Lower leg skin (tissue), 4 donors: ENCODE measurements around the gene DENND5A. TPM values are rescaled to one million over a fixed set of nuclear protein-coding genes. Genes with fewer than 3 reads are reported as not detected.

Experiments used
- DNase-seq, 2 donors: peaks; one replicate each; pipeline ENCODE4 v3.0.0-alpha.2; 2019; ENCODE audit warnings: low spot score in 2 of 2
- H3K4me3 ChIP-seq: fragments of 200-600 bp; sonication (generic); 2 replicates; pipeline ENCODE4 v1.5.1; 2017; ENCODE audit warnings: mild to moderate bottlenecking, low read depth; ENCODE audit not compliant: poor library complexity, severe bottlenecking
- POLR2A ChIP-seq, 2 donors: fragments of 450-650 bp; IDR thresholded peaks; one replicate each; pipeline ENCODE4 v1.6.1; 2016 to 2017; ENCODE audit warnings: antibody characterized with exemption in 2 of 2, mild to moderate bottlenecking in 1 of 2, moderate library complexity in 1 of 2
- WGBS, 2 donors: methylation state at CpG; one replicate each; pipeline ENCODE4 v1.1.5; 2018; 5-methylcytosine and 5-hydroxymethylcytosine counted together
- intact Hi-C: fragments of 100-400 bp; cut with DNase I; formaldehyde crosslinking; loops from one replicate; pipeline ENCODE4 v1.15.0; 2023; ENCODE audit warnings: low total_unique reads
- total RNA-seq, 4 donors: library from RNA; depleted of rRNA; stranded (reverse); fragments of >200 nt; gene quantifications; one replicate each; pipeline ENCODE4 v1.1.0, GENCODE V29; 2016
- TF ChIP-seq, protein P1 (sequence below), 3 donors: fragments of 450-650 bp; IDR thresholded peaks; one replicate each; pipeline ENCODE4 v1.5.1; 2016; ENCODE audit warnings: antibody characterized with exemption in 3 of 3, mild to moderate bottlenecking in 3 of 3, moderate library complexity in 2 of 3

Gene DENND5A
- total RNA-seq, 4 donors from 2014 or later, result 21.2 to 34.1 (median 28.7) TPM

DNA sequence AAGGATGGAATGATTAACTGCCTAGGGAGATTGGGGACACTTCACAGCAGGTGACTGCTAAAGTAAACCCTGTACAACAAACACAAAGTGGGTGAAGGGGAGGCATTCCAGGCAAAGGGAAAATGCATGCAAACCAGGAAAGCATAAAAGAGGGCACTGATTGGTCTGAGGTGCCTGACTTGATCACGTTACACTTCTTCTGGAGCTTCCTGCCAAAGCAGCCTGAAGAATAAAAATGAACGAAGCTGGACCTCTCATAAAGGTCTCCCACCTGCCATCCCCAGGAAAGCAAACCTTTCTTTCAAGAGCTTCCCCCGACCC is 127.1 kb downstream of the DENND5A start:
- intact Hi-C loops, result loop anchor here (10.0 kb wide), 1 partner anchor 133 kb away; the partner anchor contains the start of gene NRIP3
- DNase-seq, result no peak
- TF ChIP-seq POLR2A (IDR thresholded peaks at IDR 0.05), result no peak
- TF ChIP-seq, protein P1, sequence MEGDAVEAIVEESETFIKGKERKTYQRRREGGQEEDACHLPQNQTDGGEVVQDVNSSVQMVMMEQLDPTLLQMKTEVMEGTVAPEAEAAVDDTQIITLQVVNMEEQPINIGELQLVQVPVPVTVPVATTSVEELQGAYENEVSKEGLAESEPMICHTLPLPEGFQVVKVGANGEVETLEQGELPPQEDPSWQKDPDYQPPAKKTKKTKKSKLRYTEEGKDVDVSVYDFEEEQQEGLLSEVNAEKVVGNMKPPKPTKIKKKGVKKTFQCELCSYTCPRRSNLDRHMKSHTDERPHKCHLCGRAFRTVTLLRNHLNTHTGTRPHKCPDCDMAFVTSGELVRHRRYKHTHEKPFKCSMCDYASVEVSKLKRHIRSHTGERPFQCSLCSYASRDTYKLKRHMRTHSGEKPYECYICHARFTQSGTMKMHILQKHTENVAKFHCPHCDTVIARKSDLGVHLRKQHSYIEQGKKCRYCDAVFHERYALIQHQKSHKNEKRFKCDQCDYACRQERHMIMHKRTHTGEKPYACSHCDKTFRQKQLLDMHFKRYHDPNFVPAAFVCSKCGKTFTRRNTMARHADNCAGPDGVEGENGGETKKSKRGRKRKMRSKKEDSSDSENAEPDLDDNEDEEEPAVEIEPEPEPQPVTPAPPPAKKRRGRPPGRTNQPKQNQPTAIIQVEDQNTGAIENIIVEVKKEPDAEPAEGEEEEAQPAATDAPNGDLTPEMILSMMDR (IDR thresholded peaks at IDR 0.05), result no peak
- WGBS, 2 donors, result 66 to 74% methylated on average over 3 of the region's 3 CpGs
- no peak overlapping the region for H3K4me3 ChIP-seq

DNA sequence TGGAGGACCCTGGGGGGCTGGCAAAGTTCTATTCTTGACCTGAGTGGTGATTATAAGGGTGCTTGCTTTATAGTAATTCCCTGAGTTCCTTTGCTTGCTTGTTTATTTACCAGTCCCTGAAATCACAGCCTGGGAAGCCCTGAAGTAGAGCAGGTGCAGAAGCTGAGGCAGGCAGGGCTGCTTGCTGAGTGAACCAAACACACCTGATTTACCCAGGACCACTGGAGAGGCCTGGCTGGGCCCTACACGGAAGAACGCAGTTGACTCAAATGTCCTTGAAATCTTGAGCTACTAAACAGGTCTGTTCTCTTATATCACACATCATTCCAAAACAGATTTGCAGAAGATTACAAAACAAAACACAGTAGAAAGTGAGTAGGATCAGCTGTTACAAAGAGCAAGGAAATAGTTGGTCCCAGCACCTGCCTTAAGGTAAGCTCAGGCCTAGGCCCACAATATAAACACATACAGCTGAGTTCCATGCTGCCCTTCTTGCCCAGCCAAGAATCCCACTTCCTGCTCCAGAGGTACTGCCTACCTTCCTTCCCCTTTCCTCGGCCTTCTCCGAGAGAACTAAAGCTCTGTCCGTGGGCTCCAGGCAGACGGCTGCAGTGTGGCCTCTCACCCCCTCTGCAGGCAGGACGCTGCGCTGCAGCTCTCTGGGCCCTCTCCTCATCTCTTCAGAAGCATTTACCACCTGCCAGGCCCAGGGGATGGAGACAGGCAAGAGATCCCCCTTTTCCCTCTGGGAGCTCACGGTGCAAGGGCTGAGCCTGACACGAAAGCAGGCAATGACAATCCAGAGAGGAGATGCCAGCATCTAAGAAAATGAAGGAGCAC is 127.6 kb downstream of the DENND5A start:
- H3K4me3 ChIP-seq, result no peak overlapping the region
- peak; percentile 75 to 94 for DNase-seq
- WGBS, 2 donors, result 23 to 27% methylated on average over 10 of the region's 10 CpGs
- no peak for TF ChIP-seq POLR2A (IDR thresholded peaks at IDR 0.05)
- TF ChIP-seq, protein P1 (IDR thresholded peaks at IDR 0.05), result no peak
- intact Hi-C loops, result loop anchor here (10.0 kb wide), 1 partner anchor 133 kb away; the partner anchor contains the start of gene NRIP3

DNA sequence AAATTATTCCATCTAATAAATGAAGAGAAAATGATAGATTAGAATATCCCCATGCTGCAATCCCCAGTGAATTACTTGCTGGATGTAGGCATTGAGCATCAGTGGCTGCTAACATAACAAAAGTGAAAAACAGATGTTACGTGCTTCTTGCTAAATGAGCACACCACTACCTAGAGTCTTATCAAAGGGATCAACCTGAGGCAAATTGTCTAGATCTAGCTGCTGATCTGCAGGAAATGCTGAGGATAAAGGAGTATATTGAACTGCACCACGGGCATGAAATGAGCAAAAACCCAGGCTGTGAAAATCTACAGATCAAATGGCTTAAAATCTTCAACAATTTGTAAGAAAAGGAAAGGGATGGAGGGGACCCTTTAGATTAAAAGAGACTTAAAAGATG is 128.4 kb downstream of the DENND5A start:
- intact Hi-C loops, result loop anchor here (10.0 kb wide), 1 partner anchor 132 kb away; the partner anchor contains the start of gene NRIP3
- TF ChIP-seq, protein P1 (IDR thresholded peaks at IDR 0.05), result no peak
- TF ChIP-seq POLR2A (IDR thresholded peaks at IDR 0.05), result no peak
- 93 to 94% methylated on average over 2 of the region's 2 CpGs for WGBS, 2 donors
- no peak for DNase-seq
- H3K4me3 ChIP-seq, result no peak overlapping the region

DNA sequence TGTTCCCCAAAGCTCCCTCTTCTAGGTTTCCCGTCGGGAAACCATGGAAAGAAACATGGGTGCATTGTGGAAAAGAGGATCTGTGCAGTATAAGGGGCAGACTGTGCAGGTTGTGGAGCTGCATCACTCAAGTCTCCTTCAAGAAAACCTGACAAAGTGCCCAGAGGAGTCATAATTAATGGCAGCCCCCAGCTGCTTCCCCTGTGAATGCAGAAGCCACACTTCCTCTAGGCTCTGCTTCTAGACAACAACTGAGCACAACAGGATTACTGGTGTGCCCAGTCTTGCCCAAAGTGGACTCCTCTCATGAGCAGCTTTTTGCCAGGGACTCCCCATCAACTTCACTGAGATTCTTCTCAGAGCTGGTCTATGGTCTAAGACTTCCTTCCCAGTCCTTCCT is 131.2 kb downstream of the DENND5A start:
- no peak overlapping the region for H3K4me3 ChIP-seq
- DNase-seq, result no peak
- intact Hi-C loops, result loop anchor here (10.0 kb wide), 1 partner anchor 129 kb away; the partner anchor contains the start of gene NRIP3
- WGBS, 2 donors, result 95 to 100% methylated on average over 2 of the region's 2 CpGs
- no peak for TF ChIP-seq POLR2A (IDR thresholded peaks at IDR 0.05)
- TF ChIP-seq, protein P1 (IDR thresholded peaks at IDR 0.05), result no peak

DNA sequence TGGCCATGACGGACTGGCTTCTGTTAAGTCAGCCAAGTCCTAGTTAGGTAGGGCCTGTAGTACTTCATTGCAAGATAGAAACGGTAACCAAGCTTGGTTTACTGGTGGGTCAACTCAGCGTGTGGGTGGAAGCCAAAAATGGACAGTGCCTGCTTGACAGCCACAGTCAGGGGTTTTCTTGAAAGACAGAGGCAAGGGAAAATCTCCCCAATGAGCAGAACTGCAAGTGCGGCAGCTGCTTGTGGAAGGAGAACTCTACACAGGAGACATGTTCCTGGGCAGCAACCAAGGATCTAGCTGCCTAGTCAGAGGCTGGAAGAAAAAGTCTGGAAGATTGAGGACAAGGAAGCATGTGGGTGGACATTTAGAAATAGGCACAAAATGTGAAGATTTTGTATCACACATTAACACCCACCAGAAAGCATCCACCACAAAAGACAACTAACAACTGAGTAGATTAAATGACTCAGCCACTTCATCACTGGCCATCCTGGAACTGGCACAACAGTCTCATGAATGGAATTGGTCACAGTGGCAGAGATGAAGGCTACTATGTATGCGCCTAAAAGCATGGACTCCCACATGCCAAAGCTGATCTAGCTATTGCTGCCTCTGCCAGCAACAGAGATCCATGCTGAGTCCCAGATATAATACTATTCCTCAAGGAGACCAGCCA is 132.8 kb downstream of the DENND5A start:
- intact Hi-C loops, result loop anchor here (10.0 kb wide), 1 partner anchor 128 kb away; the partner anchor contains the start of gene NRIP3
- WGBS, 2 donors, result 93 to 98% methylated on average over 5 of the region's 5 CpGs
- no peak for TF ChIP-seq POLR2A (IDR thresholded peaks at IDR 0.05)
- TF ChIP-seq, protein P1 (IDR thresholded peaks at IDR 0.05), result no peak
- no peak for DNase-seq
- H3K4me3 ChIP-seq, result no peak overlapping the region
